GM21717 (cell line): Measurements from ENCODE around the gene SIPA1L3.
"Not testable (repeated sequence)": the region's sequence is repeated elsewhere in the genome, so short reads cannot be mapped to it uniquely, and the experiment has no call there.

ENCODE experiments used
- ATAC-seq: cut with Tn5 transposase; IDR thresholded peaks from one replicate; pipeline ENCODE4 v1.9.1; 2021; ENCODE audit warnings: mild to moderate bottlenecking, moderate library complexity; ENCODE audit not compliant: unreplicated experiment

The SIPA1L3 gene

DNA sequence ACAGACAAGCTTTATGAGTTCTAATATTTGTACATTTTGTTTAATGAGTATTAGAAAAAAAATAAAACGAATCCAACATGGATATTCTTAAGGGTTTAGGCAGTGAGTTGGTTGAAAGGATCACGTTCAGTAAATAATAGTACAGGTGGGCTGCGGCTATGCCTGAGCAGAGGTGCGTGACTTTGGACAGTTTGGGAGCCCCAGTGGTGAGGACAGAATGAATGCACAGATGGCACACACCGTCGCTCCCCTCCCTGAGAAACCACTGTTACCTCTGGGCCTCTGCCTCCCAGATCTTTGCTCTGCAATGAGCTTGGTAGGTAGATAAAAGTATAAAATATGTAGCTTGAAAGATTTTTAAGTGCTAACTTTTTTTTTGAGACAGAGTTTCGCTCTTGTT lies 153.3 kb downstream of the SIPA1L3 start:
- no peak for ATAC-seq

DNA sequence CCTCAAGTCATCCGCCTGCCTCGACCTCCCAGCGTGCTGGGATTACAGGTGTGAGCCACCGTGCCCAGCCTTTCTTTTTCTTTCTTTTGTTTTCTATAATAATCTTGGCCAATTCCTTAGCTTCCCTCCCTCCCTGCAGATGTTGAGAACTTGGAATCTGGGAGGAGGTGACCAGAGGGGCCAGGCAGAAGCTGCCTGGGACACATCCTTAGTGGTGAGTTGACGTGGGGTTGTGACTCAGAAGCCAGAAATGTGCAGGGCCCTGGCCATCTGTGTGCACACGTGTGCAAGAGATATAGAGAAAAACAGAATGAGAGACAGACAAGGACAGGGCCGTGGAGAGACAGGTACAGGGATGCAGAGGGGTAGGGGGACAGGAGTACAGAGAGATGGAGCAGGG lies 154.3 kb downstream of the SIPA1L3 start:
- no peak for ATAC-seq

DNA sequence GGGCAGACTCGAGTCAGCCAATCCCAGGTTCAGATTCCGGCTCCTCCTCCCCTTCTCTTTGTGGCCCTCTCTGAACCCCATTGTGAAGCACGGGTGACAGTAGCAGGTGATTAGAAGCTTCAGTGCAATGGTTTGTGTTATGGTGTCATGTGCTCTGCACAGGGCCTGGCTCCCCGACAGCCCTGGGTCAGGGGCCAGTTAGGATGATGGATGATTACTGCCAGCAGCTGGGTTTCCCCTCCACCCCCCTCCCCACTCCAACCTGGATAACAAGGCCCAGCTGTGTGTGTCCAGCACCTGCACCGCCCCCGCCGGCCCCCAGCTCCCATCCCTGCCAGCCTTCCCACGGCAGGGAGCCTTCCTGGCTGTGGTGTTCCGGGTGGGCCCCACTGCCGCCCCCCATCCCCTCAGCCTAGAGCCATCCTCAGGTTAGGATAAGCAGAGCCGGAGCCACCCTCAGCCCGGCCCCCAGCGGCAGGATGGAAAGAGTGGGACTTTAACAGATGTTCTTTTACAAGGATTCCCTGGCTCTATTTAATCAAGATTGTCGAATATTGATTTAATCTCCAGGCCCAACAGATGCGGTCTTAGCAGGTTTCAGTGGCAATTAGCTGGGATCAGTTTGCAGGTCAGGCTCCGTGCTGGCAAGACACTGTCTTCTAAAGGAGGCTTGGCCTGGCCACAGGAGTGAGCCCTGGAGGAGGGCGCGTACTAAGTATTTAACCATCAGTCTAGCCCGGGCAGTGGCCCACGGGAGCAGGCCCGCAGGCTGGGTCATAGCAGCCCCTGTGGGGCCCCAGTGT lies 156.2 kb downstream of the SIPA1L3 start:
- no peak for ATAC-seq

DNA sequence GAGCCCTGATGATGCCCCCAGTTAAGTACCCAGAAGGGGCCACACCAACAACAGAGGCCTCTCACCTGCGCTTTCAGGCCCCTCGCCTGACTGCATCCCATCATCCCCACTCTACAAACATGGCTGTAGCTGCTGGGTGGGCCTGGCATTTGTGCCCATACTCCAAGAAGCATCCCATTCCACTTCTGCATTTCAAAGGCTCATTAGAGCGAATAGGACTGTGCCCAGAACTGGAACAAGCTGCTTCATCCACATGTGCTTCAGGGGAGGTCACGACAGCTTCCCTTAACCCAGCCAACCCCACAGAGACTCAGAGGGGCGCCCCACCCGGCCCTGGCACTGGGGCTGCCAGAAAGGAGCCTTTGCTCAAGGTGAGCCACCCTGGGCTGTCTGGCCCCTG lies 156.9 kb downstream of the SIPA1L3 start:
- no peak for ATAC-seq

DNA sequence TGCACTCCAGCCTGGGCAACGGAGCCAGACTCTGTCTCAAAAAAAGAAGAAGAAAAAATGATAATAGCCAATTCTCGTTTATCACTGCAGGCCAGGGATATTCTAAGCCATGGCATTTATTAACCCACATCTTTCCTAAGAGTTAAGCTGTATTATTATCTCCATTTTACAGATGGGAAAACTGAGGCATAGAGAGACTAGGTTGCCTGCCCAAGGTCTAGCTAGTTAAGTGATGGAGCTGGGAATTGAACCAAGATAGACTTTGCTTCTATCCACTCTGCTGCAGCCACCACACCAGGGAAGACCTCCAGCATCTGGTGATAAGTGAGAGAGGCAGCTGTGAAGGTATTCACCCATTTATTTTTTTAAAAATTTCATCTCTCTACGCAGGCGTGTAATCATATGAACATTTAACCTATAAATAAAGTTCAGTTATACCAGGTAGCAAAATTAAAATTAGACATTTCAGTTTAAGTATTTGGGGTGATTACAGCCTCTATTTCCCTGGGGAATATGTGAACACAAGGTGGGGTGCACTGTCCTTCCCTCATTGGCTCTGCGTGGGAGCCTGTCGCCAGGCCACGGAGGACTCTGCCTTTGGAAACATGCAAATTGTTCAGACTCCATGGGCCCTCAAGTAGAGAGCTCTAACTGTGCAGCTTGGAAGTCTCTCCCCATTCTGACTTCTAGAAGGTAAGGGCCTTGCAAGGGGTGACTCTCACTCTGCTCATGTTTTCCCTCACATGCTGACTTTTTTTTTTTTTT lies 157.8 kb downstream of the SIPA1L3 start:
- ATAC-seq = no peak

DNA sequence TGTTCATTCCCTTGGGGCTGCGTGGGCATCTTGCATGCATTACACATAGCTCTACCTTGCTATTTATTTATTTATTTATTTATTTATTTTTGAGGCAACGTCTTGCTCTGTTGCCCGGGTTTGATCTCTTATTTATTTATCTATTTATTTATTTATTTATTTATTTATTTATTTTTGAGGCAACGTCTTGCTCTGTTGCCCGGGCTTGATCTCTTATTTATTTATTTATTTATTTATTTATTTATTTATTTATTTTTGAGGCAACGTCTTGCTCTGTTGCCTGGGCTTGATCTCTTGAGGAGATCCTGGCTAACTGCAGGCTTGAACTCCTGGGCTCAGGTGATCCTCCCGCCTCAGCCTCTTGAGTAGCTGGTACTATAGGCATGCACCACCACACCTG lies 158.8 kb downstream of the SIPA1L3 start:
- ATAC-seq = not testable (repeated sequence)

DNA sequence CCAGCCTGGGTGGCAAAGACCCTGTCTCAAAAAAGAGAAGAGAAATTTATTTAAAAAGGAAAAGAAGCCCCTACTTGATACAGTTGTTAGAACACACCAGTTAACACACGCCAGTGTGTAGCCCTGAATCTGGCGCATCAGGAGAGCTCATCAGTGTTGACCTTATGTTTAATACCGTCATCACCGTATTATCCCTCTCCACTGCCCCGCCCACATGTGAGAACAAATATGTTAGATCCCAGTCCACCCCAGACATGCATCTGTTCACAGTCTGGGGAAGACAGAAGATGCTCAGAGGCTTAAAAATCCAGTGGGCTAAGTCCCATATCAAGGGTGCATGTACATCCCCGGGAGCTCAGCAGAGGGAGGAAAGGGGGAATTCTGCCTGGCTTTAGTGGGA lies 161.8 kb downstream of the SIPA1L3 start:
- no peak for ATAC-seq

DNA sequence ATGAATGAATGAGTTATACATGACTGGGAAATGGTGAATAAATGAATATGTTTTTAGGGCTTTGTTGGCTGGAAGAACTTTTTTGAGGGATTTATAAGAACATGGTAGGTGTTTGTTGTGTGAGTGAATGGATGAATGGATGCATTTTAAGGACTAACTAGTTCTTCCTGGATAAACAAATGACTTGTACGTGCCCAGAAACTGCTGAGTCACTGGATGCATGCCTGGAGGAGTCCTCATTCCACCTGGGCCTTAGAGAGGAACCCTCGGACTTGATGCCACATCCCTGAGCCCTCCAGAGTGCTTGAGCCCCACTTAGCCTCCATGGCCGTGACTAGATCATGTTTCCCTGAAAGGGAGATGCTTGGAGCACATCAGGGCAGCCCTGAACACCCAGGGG lies 163.6 kb downstream of the SIPA1L3 start:
- no peak for ATAC-seq

DNA sequence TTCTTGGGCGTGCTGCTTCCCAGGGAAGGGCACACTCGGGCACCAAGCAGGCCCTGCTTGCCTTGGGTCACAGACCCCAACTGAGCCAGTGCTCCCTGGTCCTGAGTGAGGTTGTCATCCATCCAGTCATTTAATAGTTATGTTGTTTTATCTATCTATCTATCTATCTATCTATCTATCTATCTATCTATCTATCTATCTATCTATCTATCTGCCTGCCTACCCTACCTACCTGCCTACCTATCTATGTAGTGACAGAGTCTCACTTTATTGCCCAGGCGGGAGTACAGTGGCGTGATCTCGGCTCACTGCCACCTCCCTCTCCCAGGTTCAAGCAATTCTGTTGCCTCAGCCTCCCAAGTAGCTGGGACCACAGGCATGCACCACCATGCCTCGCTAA lies 164.0 kb downstream of the SIPA1L3 start:
- ATAC-seq = not testable (repeated sequence)

DNA sequence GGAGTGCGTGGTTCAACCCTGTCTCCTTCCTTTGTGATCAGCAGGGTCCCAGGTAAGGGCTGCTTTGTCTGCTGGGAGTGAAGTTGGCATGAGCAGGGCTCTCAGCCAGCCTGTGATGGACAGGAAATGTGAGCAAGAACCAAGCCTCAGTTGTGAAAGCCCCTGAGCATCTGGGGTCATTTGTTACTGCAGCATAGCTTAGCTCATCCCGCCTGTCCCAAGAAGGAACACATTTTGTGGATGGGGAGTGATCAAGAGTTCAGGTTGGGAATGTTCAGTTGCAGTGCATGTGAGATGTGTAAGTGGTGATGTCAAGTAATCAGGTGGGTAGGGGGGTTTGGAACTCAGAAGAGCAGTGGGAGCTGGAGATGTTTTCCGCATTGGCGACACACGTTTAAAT lies 164.6 kb downstream of the SIPA1L3 start:
- ATAC-seq = no peak

DNA sequence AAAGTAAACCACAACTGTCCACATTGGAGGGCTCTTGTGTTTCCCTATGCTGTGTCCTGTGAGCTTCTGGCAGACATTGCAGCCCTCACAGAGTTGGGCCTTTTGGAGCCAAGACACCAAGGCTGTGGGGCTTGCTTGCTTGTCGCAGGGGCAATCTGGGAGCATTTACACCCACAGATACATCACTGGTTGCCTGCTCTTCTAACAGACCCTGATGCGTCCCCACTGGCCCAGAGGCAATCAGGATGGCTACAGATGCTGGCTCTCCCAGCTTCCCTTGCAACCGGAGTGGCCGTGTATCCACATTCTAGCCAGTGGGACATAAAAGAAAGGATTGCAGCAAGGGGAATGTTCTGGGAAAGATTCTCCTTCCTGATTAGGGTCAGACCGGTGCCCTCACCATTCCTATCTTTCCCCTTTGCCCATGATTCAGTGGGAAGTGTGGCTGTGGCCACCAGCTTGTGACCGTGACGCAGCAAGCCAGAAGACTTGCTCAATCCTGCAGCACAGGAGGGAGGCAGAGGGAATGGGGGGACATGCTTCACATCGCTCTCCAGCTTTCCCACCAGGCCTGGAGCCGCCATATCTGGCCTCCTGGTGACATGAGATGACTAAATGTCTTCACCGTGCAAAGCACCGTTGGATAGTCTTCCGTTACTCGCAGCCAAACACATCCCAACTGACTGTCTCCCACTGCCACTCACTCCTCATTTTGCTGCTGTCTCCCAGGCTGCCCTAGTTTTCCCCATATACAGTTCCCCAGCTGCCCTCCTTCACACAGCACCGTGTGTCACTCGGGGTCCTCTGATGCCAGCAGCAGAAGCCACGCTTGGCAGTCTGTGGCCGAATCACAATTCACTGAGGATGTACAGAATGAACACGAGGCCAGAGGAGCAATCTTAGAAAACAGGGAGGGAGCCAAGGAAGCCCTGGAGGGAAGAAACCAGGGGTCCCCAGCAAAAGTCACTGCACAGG lies 166.1 kb downstream of the SIPA1L3 start:
- no peak for ATAC-seq

DNA sequence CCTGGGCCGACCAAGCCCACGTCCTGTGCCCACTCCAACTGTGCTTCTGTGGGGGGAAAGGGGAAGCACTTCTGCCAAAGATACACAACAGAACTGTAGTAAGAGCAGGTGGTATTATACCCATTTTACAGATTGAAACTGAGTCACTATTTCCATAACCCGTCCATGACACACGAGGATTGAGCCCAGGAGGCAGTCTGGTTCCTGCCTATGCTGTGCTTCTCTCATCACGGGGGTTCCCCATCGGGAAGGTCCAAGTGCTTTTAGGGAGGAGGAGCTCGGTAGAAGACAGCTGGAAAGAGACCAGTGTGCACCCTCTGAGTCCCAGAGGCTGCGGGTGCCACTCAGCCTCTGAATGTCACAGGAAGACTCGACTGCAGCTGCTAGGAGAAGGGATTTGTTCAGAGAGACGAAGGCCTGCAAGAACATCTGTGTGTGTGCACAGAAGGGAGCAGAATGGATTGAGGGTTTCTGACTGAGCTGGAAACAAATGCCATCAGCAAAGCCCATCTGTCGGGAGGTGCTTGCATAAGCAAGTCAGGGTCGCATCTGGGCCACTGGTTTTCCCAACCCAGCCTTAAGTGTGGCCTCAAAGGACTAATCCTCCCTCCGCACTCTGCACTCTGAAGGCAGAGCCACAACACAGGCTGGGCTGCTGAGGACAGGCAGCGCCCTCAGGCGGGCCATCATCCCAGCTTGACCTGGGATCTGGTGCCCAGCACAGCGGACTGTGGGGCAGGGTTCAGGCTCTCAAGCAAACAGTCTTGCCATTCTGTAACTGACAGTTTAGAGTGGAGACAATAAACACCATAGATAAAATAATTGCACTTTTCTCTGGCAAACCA lies 167.1 kb downstream of the SIPA1L3 start:
- no peak for ATAC-seq

DNA sequence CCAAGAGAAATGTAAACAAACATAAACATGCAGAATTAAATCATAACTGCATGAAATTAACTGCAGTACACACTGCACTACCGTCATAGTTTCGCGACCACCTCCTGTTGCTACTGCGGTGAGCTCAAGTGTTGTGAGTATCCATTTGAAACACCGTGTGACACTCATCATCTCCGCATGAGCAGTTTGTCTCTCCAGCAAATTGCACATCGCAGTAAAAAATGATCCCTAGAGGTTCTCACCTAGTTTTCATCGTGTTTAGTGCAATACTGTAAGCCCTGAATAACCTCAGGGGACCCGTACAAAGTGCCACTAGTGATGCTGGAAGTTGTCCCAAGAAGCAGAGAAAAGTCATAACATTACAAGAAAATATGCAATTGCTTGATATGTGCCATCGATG lies 169.3 kb downstream of the SIPA1L3 start:
- no peak for ATAC-seq

DNA sequence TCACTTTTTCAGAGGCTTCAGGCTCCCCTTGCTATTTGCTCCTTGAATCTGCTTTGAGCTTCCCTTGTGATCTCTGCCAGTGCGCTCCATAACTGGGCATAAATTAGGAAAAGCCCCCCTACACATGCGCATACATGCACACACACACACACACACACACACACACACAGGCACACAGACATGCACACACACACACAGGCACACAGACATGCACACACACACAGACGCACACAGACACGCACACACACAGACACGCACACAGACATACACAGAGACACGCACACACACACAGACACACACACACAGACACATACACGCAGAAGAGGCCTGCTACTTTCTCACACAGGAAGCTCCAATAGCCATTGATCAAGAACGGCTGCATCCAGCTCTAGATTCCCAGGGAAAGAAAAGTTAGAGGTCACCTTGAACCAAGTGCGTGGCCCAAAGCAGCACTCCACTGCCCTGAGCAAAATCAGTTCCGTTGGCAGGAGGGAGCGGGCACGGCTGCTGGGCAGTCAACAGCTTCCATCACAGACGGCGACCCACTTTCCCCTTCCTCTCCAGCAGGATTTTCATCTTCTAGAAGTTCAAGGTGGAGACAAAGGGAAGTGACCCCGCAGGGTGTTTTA lies 171.4 kb downstream of the SIPA1L3 start:
- no peak for ATAC-seq

DNA sequence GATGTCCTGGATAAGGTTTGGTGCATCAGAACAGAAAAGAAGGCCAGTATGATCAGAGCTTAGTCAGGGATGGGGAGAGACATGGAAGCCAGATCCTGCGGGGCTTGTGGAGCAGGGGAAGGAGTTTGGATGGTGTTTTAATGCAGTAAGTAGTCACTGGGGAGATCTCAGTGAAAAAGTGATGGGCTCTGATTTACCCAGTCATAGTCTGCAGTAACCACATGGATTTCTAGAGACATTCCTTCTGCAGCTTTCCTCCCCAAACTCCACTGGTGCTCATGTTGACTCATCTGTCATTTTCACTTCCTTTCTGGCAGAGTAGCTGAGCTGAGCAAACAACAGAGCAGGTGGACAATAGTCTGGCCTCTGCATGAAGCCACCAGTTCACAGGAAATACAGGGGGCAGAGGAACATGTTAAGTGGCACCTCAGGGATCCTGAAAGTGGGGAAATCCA lies 172.9 kb downstream of the SIPA1L3 start:
- ATAC-seq = peak; percentile 49

DNA sequence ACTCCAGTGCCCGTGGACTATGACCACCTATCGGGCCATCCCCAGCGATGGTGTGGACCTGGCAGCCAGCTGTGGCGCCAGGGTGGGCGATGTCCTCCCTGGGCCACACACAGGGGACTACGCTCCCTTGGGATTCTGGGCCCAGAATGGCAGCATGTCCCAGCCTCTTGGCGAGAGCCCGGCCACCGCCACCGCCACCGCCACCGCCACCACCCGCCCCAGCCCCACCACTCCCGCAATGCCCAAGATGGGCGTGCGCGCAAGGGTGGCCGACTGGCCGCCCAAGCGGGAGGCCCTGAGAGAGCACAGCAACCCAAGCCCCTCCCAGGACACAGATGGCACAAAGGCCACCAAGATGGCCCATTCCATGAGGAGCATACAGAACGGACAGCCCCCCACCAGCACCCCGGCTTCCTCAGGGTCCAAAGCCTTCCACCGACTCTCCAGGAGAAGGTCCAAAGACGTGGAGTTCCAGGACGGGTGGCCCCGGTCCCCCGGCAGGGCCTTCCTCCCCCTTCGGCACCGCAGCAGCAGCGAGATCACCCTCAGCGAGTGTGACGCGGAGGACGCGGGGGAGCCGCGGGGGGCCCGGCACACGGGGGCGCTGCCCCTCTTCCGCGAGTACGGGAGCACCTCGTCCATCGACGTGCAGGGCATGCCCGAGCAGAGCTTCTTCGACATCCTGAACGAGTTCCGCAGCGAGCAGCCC lies 174.7 kb downstream of the SIPA1L3 start:
- no peak for ATAC-seq

DNA sequence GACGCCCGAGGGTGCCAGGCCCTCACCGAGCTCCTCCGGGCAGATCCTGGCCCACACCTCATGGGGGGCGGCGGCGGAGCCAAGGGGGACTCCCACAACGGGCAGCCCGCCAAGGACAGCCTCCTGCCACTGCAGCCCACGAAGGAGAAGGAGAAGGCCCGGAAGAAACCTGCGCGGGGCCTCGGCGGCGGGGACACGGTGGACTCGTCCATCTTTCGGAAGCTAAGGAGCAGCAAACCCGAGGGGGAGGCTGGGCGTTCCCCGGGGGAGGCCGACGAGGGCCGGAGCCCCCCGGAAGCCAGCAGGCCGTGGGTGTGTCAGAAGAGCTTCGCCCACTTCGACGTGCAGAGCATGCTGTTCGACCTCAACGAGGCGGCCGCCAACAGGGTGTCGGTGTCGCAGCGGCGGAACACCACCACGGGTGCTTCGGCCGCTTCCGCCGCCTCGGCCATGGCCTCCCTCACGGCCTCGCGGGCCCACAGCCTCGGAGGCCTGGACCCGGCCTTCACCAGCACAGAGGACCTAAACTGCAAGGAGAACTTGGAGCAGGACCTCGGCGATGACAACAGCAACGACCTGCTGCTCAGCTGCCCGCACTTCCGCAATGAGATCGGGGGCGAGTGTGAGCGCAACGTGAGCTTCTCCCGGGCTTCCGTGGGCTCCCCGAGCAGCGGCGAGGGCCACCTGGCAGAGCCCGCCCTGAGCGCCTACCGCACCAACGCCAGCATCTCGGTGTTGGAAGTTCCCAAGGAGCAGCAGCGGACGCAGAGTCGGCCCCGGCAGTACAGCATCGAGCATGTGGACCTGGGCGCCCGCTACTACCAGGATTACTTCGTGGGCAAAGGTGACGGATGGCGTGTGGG lies 175.5 kb downstream of the SIPA1L3 start:
- ATAC-seq = no peak

DNA sequence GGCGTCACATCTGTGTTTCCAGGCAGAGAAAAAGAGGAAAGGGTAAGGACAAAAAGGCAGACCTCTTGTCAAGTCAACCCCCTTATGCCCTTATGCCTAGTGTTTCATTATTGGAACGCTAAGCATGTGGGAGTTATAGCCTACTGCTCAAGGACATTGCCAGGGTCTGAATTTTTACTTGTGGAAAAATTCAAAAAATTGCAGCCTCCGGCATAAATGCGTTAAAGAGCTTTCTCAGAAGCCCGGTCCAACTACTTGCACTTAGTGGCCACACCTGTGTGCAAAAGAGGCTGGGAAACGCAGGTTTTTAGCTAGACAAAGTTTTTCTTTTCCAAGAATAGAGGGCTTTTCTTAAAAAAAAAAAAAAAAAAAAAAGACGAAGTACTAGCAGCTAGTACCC lies 177.2 kb downstream of the SIPA1L3 start:
- ATAC-seq = no peak
